Gastroesophageal sphincter (tissue), 4 donors: ENCODE data around the gene EEF1A2. TPM values are rescaled to one million over a fixed set of nuclear protein-coding genes. Genes with fewer than 3 reads are reported as not detected.

Experiments
- ATAC-seq: fragments of 150-250 bp; one replicate; pipeline ENCODE4 v1.9.1; 2016; ENCODE audit warnings: mild to moderate bottlenecking, moderate library complexity
- H3K27ac ChIP-seq, 4 donors: fragments of 200-600 bp; sonication (generic) in 3 of 4; 1 replicate in 3 of 4; 2 replicates in 1 of 4; pipeline ENCODE4 v1.5.1; 2016 to 2019
- H3K27me3 ChIP-seq: fragments of 200-600 bp; sonication (generic); one replicate; pipeline ENCODE4 v1.5.1; 2019
- H3K36me3 ChIP-seq, 2 donors: fragments of 200-600 bp; sonication (generic); one replicate each; pipeline ENCODE4 v1.5.1; 2019; ENCODE audit warnings: control low read depth in 1 of 2
- H3K4me1 ChIP-seq, 3 donors: fragments of 200-600 bp; sonication (generic); 1 replicate in 2 of 3; 2 replicates in 1 of 3; pipeline ENCODE4 v1.5.1; 2016 to 2019; ENCODE audit warnings: control low read depth in 2 of 3
- H3K4me3 ChIP-seq, 2 donors: fragments of 200-600 bp; sonication (generic); one replicate each; pipeline ENCODE4 v1.5.1; 2019; ENCODE audit warnings: mild to moderate bottlenecking in 1 of 2, moderate library complexity in 1 of 2
- H3K9me3 ChIP-seq, 3 donors: fragments of 200-600 bp; sonication (generic); one replicate each; pipeline ENCODE4 v1.5.1; 2017 to 2019; ENCODE audit warnings: control low read depth in 2 of 3
- CTCF ChIP-seq, 4 experiments: fragments of 200-600 bp in 2 of 4; fragments of 450-650 bp in 2 of 4; sonication (generic) in 1 of 4; IDR thresholded peaks; one replicate each; pipeline ENCODE4 v1.5.1; 2017 to 2019; ENCODE audit warnings: antibody characterized with exemption in 4 of 4, mild to moderate bottlenecking in 2 of 4, moderate library complexity in 2 of 4
- EP300 ChIP-seq: sonication (generic); formaldehyde crosslinking; IDR thresholded peaks from one replicate; pipeline ENCODE4 v1.6.1; 2017; ENCODE audit warnings: antibody characterized with exemption, mild to moderate bottlenecking
- POLR2A ChIP-seq, 2 donors: fragments of 450-650 bp; IDR thresholded peaks; one replicate each; pipeline ENCODE4 v1.6.1; 2017; ENCODE audit warnings: antibody characterized with exemption in 2 of 2, mild to moderate bottlenecking in 2 of 2, moderate library complexity in 1 of 2
- POLR2AphosphoS5 ChIP-seq: sonication (generic); formaldehyde crosslinking; IDR thresholded peaks from one replicate; pipeline ENCODE4 v1.6.1; 2017; ENCODE audit warnings: antibody characterized with exemption
- WGBS, 2 donors: methylation state at CpG; one replicate each; pipeline ENCODE4 v1.1.5; 2018; ENCODE audit warnings: low coverage in 1 of 2; 5-methylcytosine and 5-hydroxymethylcytosine counted together
- total RNA-seq, 4 donors: library from RNA; depleted of rRNA; stranded (reverse); fragments of >200 nt; gene quantifications; one replicate each; pipeline ENCODE4 v1.1.0, GENCODE V29; 2016

Gene EEF1A2
- total RNA-seq, 4 donors from 2014 or later, result 0.47 to 6.5 (median 3.4) TPM

- no peak overlapping the region for H3K4me3 ChIP-seq
- WGBS, 2 donors, result 81 to 90% methylated on average over 3 to 9 of the region's 9 CpGs
- TF ChIP-seq POLR2AphosphoS5, result no peak
- no peak for TF ChIP-seq CTCF (IDR thresholded peaks at IDR 0.05)
- no peak for TF ChIP-seq POLR2A (IDR thresholded peaks at IDR 0.05)
- no peak for TF ChIP-seq EP300
- H3K9me3 ChIP-seq, result peaks cover 0 to 25% (median 0%) of the 10 kb centered on the region in 3 donors
- no peak for ATAC-seq
- peaks cover 95% of the 10 kb centered on the region for H3K27me3 ChIP-seq
- H3K36me3 ChIP-seq, result no peaks in the 10 kb centered on the region
- peaks cover 0 to 7% (median 0%) of the 10 kb centered on the region in 3 donors for H3K4me1 ChIP-seq
- no peak overlapping the region for H3K27ac ChIP-seq
These were observed 5.8 kb upstream of the EEF1A2 start for GRCh38 chr20:63504642-63505041.

DNA sequence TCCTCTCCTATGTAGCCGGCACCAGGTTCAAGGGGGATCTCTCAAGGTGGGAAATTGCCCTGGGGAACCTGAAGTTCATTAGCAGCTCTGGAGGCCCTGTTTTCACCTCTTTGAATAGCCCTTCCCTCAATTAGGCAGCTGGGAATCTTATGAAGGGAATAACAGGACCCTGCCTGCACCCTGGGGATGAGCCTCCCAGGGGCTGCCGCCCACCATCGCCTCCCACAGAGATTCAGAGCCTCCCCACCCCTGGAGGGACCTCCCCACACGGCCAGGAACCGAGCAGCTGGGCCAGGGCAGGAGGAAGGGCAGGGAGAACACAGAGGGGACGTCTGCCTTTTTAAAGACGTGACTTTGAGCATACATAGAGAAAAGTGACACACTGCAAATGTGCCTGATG, 4.6 kb upstream of the EEF1A2 start:
- peaks cover 0 to 18% (median under 1%) of the 10 kb centered on the region in 3 donors for H3K4me1 ChIP-seq
- H3K27me3 ChIP-seq, result peaks cover 95% of the 10 kb centered on the region
- TF ChIP-seq EP300 (no peak), CTCF (IDR thresholded peaks at IDR 0.05) (no peak), POLR2AphosphoS5 (no peak), POLR2A (IDR thresholded peaks at IDR 0.05) (no peak)
- no peak overlapping the region for H3K27ac ChIP-seq
- no peaks in the 10 kb centered on the region for H3K36me3 ChIP-seq
- no peak overlapping the region for H3K4me3 ChIP-seq
- ATAC-seq, result no peak
- 30 to 35% methylated on average over 2 of the region's 7 CpGs for WGBS, 2 donors
- peaks cover 0 to 25% (median 0%) of the 10 kb centered on the region in 3 donors for H3K9me3 ChIP-seq

GRCh38 chr20:63502671-63503172, 3.8 kb upstream of the EEF1A2 start:
- H3K36me3 ChIP-seq, result no peaks in the 10 kb centered on the region
- H3K4me3 ChIP-seq, result no peak overlapping the region
- no peak for ATAC-seq
- H3K27me3 ChIP-seq, result peaks cover 95% of the 10 kb centered on the region
- no peak overlapping the region for H3K27ac ChIP-seq
- peaks cover 0 to 26% (median 7%) of the 10 kb centered on the region in 3 donors for H3K4me1 ChIP-seq
- peaks cover 0 to 25% (median 0%) of the 10 kb centered on the region in 3 donors for H3K9me3 ChIP-seq
- no CpG with 5 or more reads among the region's 15 CpGs for WGBS, 2 donors
- TF ChIP-seq POLR2AphosphoS5 (no peak), POLR2A (IDR thresholded peaks at IDR 0.05) (no peak), CTCF (IDR thresholded peaks at IDR 0.05) (no peak), EP300 (no peak)

DNA sequence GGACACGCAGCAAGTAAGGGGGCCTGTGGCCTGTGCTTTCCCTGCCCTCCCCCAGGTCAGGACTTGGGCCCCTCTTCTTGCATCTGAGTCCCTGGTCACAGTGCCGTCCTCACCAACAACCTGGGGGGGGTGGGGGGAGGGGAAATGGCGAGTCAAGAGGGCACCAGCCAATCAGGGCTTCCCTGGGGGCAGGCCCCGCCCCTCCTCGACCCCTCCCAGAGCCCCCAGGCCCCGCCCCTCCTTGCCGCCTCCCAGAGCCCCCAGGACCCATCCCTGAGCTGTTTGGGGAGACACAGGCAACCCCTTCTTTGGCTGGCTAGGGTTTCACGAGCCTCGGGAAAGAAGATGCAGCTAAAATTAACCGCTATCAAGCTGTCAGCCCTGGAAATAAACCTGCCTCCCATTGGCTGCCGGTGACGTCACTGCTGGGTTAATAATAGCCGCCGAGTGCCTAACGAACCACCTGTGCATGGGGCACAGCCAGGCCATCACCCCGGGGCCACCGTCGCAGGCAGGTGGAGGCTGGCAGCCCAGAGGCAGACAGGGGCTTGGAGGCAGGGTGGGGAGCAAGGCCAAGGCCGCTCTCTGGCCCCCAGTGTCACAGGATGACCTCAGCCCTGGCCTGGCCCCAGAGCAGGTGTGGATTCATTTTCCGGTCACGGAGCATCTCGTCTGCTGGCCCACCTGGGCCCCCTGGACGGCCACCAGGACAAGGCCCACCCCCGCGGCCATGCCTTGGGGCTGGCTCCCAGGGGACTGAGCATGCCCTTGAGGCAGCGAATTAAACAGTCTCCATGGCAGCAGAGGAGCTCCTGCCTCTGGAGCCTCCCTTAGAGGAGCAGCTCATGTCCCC, 3.2 kb upstream of the EEF1A2 start:
- H3K27me3 ChIP-seq, result peaks cover 95% of the 10 kb centered on the region
- H3K9me3 ChIP-seq, result peaks cover 0 to 25% (median 0%) of the 10 kb centered on the region in 3 donors
- no peaks in the 10 kb centered on the region for H3K36me3 ChIP-seq
- no CpG with 5 or more reads among the region's 26 CpGs for WGBS, 2 donors
- ATAC-seq, result no peak
- H3K27ac ChIP-seq, result no peak overlapping the region
- no peak overlapping the region for H3K4me3 ChIP-seq
- peaks cover 0 to 33% (median 7%) of the 10 kb centered on the region in 3 donors for H3K4me1 ChIP-seq
- TF ChIP-seq POLR2AphosphoS5, result no peak
- TF ChIP-seq CTCF (IDR thresholded peaks at IDR 0.05), result no peak
- no peak for TF ChIP-seq POLR2A (IDR thresholded peaks at IDR 0.05)
- no peak for TF ChIP-seq EP300
